CD14-positive monocyte (primary cell): Measurements from ENCODE around the gene RASGRP1. TPM values are rescaled to one million over a fixed set of nuclear protein-coding genes. Genes with fewer than 3 reads are reported as not detected.

Experiments
- DNase-seq, 3 donors: peaks; one replicate each; pipeline ENCODE4 v3.0.0-alpha.2; 2011 to 2022
- H2AFZ ChIP-seq: 2 replicates; pipeline ENCODE4 v1.6.0; 2012; ENCODE audit warnings: mild to moderate bottlenecking, low read depth, low read length, inconsistent platforms; ENCODE audit not compliant: insufficient read depth, poor library complexity, severe bottlenecking
- H3K27ac ChIP-seq, 2 donors: 1 replicate in 1 of 2; 2 replicates in 1 of 2; pipeline ENCODE4 v1.5.1; 2012 to 2013; ENCODE audit warnings: low read length in 2 of 2, control low read depth in 1 of 2, inconsistent platforms in 1 of 2, low read depth in 1 of 2, mild to moderate bottlenecking in 1 of 2
- H3K27me3 ChIP-seq, 2 donors: one replicate each; pipeline versions ENCODE4 v1.6.0 to v1.6.1; 2011 to 2013; ENCODE audit warnings: low read length in 2 of 2; ENCODE audit not compliant: control insufficient read depth in 2 of 2, insufficient read depth in 2 of 2
- H3K36me3 ChIP-seq, 2 donors: replicated peaks in 1 of 2; 1 replicate in 1 of 2; 2 replicates in 1 of 2; pipeline versions ENCODE4 v1.5.1 to v1.6.1; 2012 to 2013; ENCODE audit warnings: low read length in 2 of 2, control low read depth in 1 of 2, inconsistent platforms in 1 of 2, mild to moderate bottlenecking in 1 of 2; ENCODE audit not compliant: insufficient read depth in 2 of 2, control insufficient read depth in 1 of 2
- H3K4me1 ChIP-seq, 2 donors: 1 replicate in 1 of 2; 2 replicates in 1 of 2; pipeline versions ENCODE4 v1.5.1 to v1.6.1; 2012 to 2013; ENCODE audit warnings: low read length in 2 of 2, control low read depth in 1 of 2, inconsistent platforms in 1 of 2, mild to moderate bottlenecking in 1 of 2, moderate library complexity in 1 of 2; ENCODE audit not compliant: insufficient read depth in 2 of 2, control insufficient read depth in 1 of 2
- H3K4me2 ChIP-seq: replicated peaks from 2 replicates; pipeline ENCODE3; 2012; ENCODE audit warnings: low read length, moderate library complexity, mild to moderate bottlenecking; ENCODE audit not compliant: poor library complexity, severe bottlenecking; ENCODE audit errors: extremely low read depth
- H3K4me3 ChIP-seq, 3 experiments: fragments of 200-600 bp in 1 of 3; sonication (generic) in 1 of 3; replicated peaks in 1 of 3; 1 replicate in 2 of 3; 2 replicates in 1 of 3; pipeline ENCODE4 v1.5.1; 2011 to 2013; ENCODE audit warnings: low read length in 3 of 3, mild to moderate bottlenecking in 3 of 3, control low read depth in 2 of 3, low read depth in 2 of 3, inconsistent platforms in 1 of 3, moderate library complexity in 1 of 3
- H3K79me2 ChIP-seq: 2 replicates; pipeline ENCODE4 v1.6.0; 2012; ENCODE audit warnings: mild to moderate bottlenecking, control low read depth, inconsistent platforms, low read length, moderate library complexity; ENCODE audit not compliant: insufficient read depth
- H3K9ac ChIP-seq: 2 replicates; pipeline ENCODE4 v1.6.0; 2017; ENCODE audit warnings: low read length, mild to moderate bottlenecking; ENCODE audit not compliant: insufficient read depth, poor library complexity, severe bottlenecking
- H3K9me3 ChIP-seq, 2 donors: replicated peaks in 1 of 2; 1 replicate in 1 of 2; 2 replicates in 1 of 2; pipeline versions ENCODE4 v1.5.1 to v1.6.1; 2012 to 2013; ENCODE audit warnings: low read length in 2 of 2, control low read depth in 1 of 2; ENCODE audit not compliant: control insufficient read depth in 1 of 2, insufficient read depth in 1 of 2
- H4K20me1 ChIP-seq: 2 replicates; pipeline ENCODE4 v1.6.0; 2012; ENCODE audit warnings: mild to moderate bottlenecking, low read length, control low read depth, moderate library complexity; ENCODE audit not compliant: insufficient read depth
- H3K27ac Mint-ChIP-seq, 7 donors: one replicate each; pipeline ENCODE4 v1.8.0; 2020; ENCODE audit warnings: mild to moderate bottlenecking in 7 of 7, mixed read lengths in 7 of 7, moderate library complexity in 6 of 7, inconsistent platforms in 2 of 7
- H3K27me3 Mint-ChIP-seq, 3 donors: one replicate each; pipeline ENCODE4 v1.8.0; 2021 to 2022; ENCODE audit warnings: low read depth in 3 of 3, mild to moderate bottlenecking in 3 of 3, mixed read lengths in 3 of 3, moderate library complexity in 3 of 3, inconsistent platforms in 1 of 3
- H3K36me3 Mint-ChIP-seq, 2 donors: one replicate each; pipeline ENCODE4 v1.8.0; 2020; ENCODE audit warnings: mixed read lengths in 2 of 2, inconsistent platforms in 1 of 2, mild to moderate bottlenecking in 1 of 2
- H3K4me1 Mint-ChIP-seq: one replicate; pipeline ENCODE4 v1.8.0; 2020; ENCODE audit warnings: mild to moderate bottlenecking, mixed read lengths
- H3K4me3 Mint-ChIP-seq, 2 donors: one replicate each; pipeline ENCODE4 v1.8.0; 2020; ENCODE audit warnings: mild to moderate bottlenecking in 2 of 2, mixed read lengths in 2 of 2, moderate library complexity in 1 of 2
- H3K9me3 Mint-ChIP-seq, 7 donors: one replicate each; pipeline ENCODE4 v1.8.0; 2020 to 2022; ENCODE audit warnings: mixed read lengths in 7 of 7, mild to moderate bottlenecking in 6 of 7, moderate library complexity in 6 of 7, inconsistent platforms in 2 of 7
- CTCF ChIP-seq: fragments of 200-600 bp; IDR thresholded peaks from one replicate; pipeline ENCODE4 v1.8.0; 2022; ENCODE audit warnings: antibody characterized with exemption, mild to moderate bottlenecking
- WGBS: methylation state at CpG from one replicate; pipeline ENCODE4 v1.1.5; 2013; ENCODE audit warnings: missing lambda C conversion rate; ENCODE audit not compliant: insufficient coverage; 5-methylcytosine and 5-hydroxymethylcytosine counted together
- intact Hi-C, 2 donors: fragments of 100-400 bp; cut with micrococcal nuclease; formaldehyde crosslinking; loops; one replicate each; pipeline versions ENCODE4 v1.15.0 to v1.15.1; 2023
- polyA plus RNA-seq, 3 donors: library from polyadenylated mRNA; depleted of rRNA in 1 of 3; unstranded in 2 of 3; stranded (reverse) in 1 of 3; fragments of 300-500 nt in 2 of 3; fragments of >200 nt in 1 of 3; fragmentation: Illumina TruSeq in 2 of 3; gene quantifications; 1 replicate in 2 of 3; 2 replicates in 1 of 3; pipeline ENCODE4 v1.2.3, GENCODE V29; 2012 to 2021

RASGRP1 gene
- polyA plus RNA-seq, 3 donors = 0.05 to 0.38 (median 0.13) TPM

- no peaks in the 10 kb centered on the region for H4K20me1 ChIP-seq
- H3K9ac ChIP-seq = no peak overlapping the region
- H3K4me1 Mint-ChIP-seq = no peaks in the 10 kb centered on the region
- no peaks in the 10 kb centered on the region for H3K27me3 ChIP-seq
- no peaks in the 10 kb centered on the region for H3K79me2 ChIP-seq
- no peaks in the 10 kb centered on the region for H3K36me3 Mint-ChIP-seq
- H3K36me3 ChIP-seq = no peaks in the 10 kb centered on the region
- intact Hi-C loops = no loop called here
- peaks cover 0 to 6% (median 4%) of the 10 kb centered on the region in 3 donors for H3K27me3 Mint-ChIP-seq
- no peak for TF ChIP-seq CTCF
- no peak overlapping the region for H3K27ac ChIP-seq
- H2AFZ ChIP-seq = no peak overlapping the region
- H3K4me3 Mint-ChIP-seq = no peak overlapping the region
- H3K4me3 ChIP-seq = no peak overlapping the region
- H3K9me3 ChIP-seq = no peaks in the 10 kb centered on the region
- WGBS = 90% methylated on average over 2 of the region's 7 CpGs
- no peak overlapping the region for H3K27ac Mint-ChIP-seq
- H3K4me1 ChIP-seq = no peaks in the 10 kb centered on the region
- DNase-seq = no peak
- H3K4me2 ChIP-seq = no peak overlapping the region
- H3K9me3 Mint-ChIP-seq = peaks cover 0 to 2% (median 0%) of the 10 kb centered on the region in 7 donors
These were observed 44.1 kb upstream of the RASGRP1 start for GRCh38 chr15:38608682-38609081.

- Histone ChIP-seq H3K4me2 (no peak overlapping the region), H3K4me1 (no peaks in the 10 kb centered on the region), H4K20me1 (no peaks in the 10 kb centered on the region), H3K79me2 (no peaks in the 10 kb centered on the region), H3K27ac (no peak overlapping the region), H3K27me3 (no peaks in the 10 kb centered on the region), H3K36me3 (no peaks in the 10 kb centered on the region), H3K9ac (no peak overlapping the region), H2AFZ (no peak overlapping the region), H3K4me3 (no peak overlapping the region), H3K9me3 (no peaks in the 10 kb centered on the region)
- Mint-ChIP-seq H3K4me3 (no peak overlapping the region), H3K4me1 (no peaks in the 10 kb centered on the region), H3K9me3 (peaks cover 0 to 4% (median 0%) of the 10 kb centered on the region in 7 donors), H3K36me3 (no peaks in the 10 kb centered on the region), H3K27me3 (peaks cover 0 to 5% (median 4%) of the 10 kb centered on the region in 3 donors), H3K27ac (no peak overlapping the region)
- intact Hi-C loops = no loop called here
- 86% methylated on average over 3 of the region's 3 CpGs for WGBS
- no peak for DNase-seq
- no peak for TF ChIP-seq CTCF
These were observed 41.1 kb upstream of the RASGRP1 start for GRCh38 chr15:38605744-38606143.
